Fibroblast of the aortic adventitia (primary cell): ENCODE data around the gene RTN4R. TPM values are rescaled to one million over a fixed set of nuclear protein-coding genes. Genes with fewer than 3 reads are reported as not detected.

Experiments used
- DNase-seq: peaks from one replicate; pipeline ENCODE4 v3.0.0-alpha.2; 2010; ENCODE audit warnings: low read depth
- H3K4me3 ChIP-seq: 2 replicates; pipeline ENCODE4 v1.5.1; 2011; ENCODE audit warnings: low read depth, mild to moderate bottlenecking, control low read depth, low read length, moderate library complexity
- CTCF ChIP-seq: IDR thresholded peaks from 2 replicates; pipeline ENCODE4 v1.5.1; 2011; ENCODE audit warnings: mild to moderate bottlenecking, low read length, control low read depth, inconsistent platforms; ENCODE audit not compliant: insufficient read depth
- total RNA-seq: library from RNA; depleted of rRNA; stranded (reverse); fragments of >200 nt; gene quantifications from 2 replicates; pipeline ENCODE4 v1.2.3, GENCODE V29; 2012; ENCODE audit warnings: low replicate concordance

Gene RTN4R
- total RNA-seq, 1 donor = 0.09 TPM

GRCh38 chr22:20232237-20232598 lies 35.9 kb downstream of the RTN4R start:
- no peak for DNase-seq
- no peak for TF ChIP-seq CTCF
- H3K4me3 ChIP-seq = no peak overlapping the region

GRCh38 chr22:20231514-20232236 lies 36.4 kb downstream of the RTN4R start:
- TF ChIP-seq CTCF = no peak
- DNase-seq = no peak
- H3K4me3 ChIP-seq = no peak overlapping the region

- TF ChIP-seq CTCF = no peak
- no peak overlapping the region for H3K4me3 ChIP-seq
- no peak for DNase-seq
Observed at GRCh38 chr22:20230777-20231420, 37.2 kb downstream of the RTN4R start.

GRCh38 chr22:20229916-20230775 lies 38.0 kb downstream of the RTN4R start:
- no peak for TF ChIP-seq CTCF
- H3K4me3 ChIP-seq = no peak overlapping the region
- peak; percentile 11 for DNase-seq

GRCh38 chr22:20228939-20229272 lies 39.2 kb downstream of the RTN4R start:
- no peak overlapping the region for H3K4me3 ChIP-seq
- no peak for DNase-seq
- no peak for TF ChIP-seq CTCF

GRCh38 chr22:20228055-20228938 lies 39.8 kb downstream of the RTN4R start:
- no peak overlapping the region for H3K4me3 ChIP-seq
- no peak for TF ChIP-seq CTCF
- DNase-seq = no peak
